HL-60 (cell line): Measurements from ENCODE around the gene XIRP2.

ENCODE experiments used
- CTCF ChIP-seq: IDR thresholded peaks from one replicate; pipeline ENCODE4 v1.5.1; 2011; ENCODE audit warnings: low read length, control low read depth, inconsistent platforms; ENCODE audit not compliant: insufficient read depth
- POLR2AphosphoS5 ChIP-seq: IDR thresholded peaks from 2 replicates; pipeline ENCODE4 v1.6.1; 2012; ENCODE audit warnings: low read depth
- REST ChIP-seq: IDR thresholded peaks from 2 replicates; pipeline ENCODE4 v1.6.1; 2012; ENCODE audit warnings: low read depth; ENCODE audit not compliant: insufficient replicate concordance

DNA sequence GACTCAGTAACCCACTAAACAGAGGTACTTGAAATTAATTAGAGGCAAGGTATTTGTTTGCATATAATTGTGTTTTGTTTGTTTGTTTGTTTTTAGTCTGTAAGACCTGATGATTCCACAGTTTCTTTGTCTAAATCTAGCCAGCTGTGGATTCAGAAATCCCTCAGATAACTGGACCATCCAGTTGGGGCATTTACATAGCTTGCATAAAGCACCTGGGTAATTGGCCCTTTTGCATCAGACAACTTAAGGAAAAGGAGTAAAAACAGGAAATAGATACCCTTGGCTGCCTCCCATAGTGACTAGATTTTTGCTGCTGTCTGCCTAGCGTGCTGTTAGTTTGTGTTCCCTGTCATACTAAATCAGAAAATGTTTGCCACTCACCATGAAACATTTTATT, 46.6 kb upstream of the XIRP2 start:
- TF ChIP-seq CTCF: no peak
- TF ChIP-seq REST: no peak
- TF ChIP-seq POLR2AphosphoS5: no peak
